ENCODE data around the gene KRT6A. TPM values are rescaled to one million over a fixed set of nuclear protein-coding genes. Genes with fewer than 3 reads are reported as not detected.

The KRT6A gene
- polyA plus RNA-seq, 1 donor (not counting 4 experiments of a cell fraction or from before 2014, with no cell fraction given) = 12,338 TPM

- dilution Hi-C loops (cut with MboI; ENCODE audit: extremely low pct_ligation_motif_present, low sequenced_read_pairs) = no loop called here
- no peaks in the 10 kb centered on the region for H3K27me3 ChIP-seq (ENCODE audit: control insufficient read depth, extremely low read depth, insufficient read depth, low read length)
- no peaks in the 10 kb centered on the region for H3K4me1 ChIP-seq (ENCODE audit: control insufficient read depth, extremely low read depth, insufficient read depth, low read length)
- H3K36me3 ChIP-seq (ENCODE audit: control insufficient read depth in 2 of 2, extremely low read depth in 1 of 2, insufficient read depth in 2 of 2, low read length in 2 of 2) = peaks cover 0 to 2% of the 10 kb centered on the region in 2 experiments
- TF ChIP-seq CTCF (optimal IDR thresholded peaks at IDR 0.05 in 1 of 3, IDR thresholded peaks at IDR 0.05 in 1 of 3, conservative IDR thresholded peaks at IDR 0.05 in 1 of 3; ENCODE audit: extremely low read depth in 1 of 3, insufficient read depth in 2 of 3, low read length in 3 of 3) (no peak), EZH2 (IDR thresholded peaks at IDR 0.05; ENCODE audit: low read length) (no peak)
- DNase-seq (ENCODE audit: low read depth, low spot score) (no peak), FAIRE-seq (no peak)
- no peaks in the 10 kb centered on the region for H3K9me3 ChIP-seq (ENCODE audit: control insufficient read depth, low read depth, low read length)
- no peak overlapping the region for H3K27ac ChIP-seq (ENCODE audit: control insufficient read depth, insufficient read depth, low read length)
- no peak overlapping the region for H2AFZ ChIP-seq (ENCODE audit: control insufficient read depth, low read length)
- no peak overlapping the region for H3K4me3 ChIP-seq (ENCODE audit: control insufficient read depth in 2 of 3, extremely low read depth in 1 of 3, insufficient read depth in 2 of 3, low read depth in 1 of 3, low read length in 3 of 3)
- H3K79me2 ChIP-seq (ENCODE audit: control insufficient read depth, insufficient read depth, low read length) = no peaks in the 10 kb centered on the region
- H3K9ac ChIP-seq (ENCODE audit: control insufficient read depth, extremely low read depth, insufficient read depth, low read length) = no peak overlapping the region
- H3K9me1 ChIP-seq (ENCODE audit: control insufficient read depth, extremely low read depth, insufficient read depth, low read length) = no peaks in the 10 kb centered on the region
- H3K4me2 ChIP-seq (ENCODE audit: control insufficient read depth, extremely low read depth, insufficient read depth, low read depth, low read length) = no peak overlapping the region
- H4K20me1 ChIP-seq (ENCODE audit: control insufficient read depth, extremely low read depth, insufficient read depth, low read length) = no peaks in the 10 kb centered on the region
Measured at GRCh38 chr12:52464897-52465296, 28.2 kb downstream of the KRT6A start.

GRCh38 chr12:52461693-52462092 is 31.4 kb downstream of the KRT6A start:
- Histone ChIP-seq H3K36me3 (ENCODE audit: control insufficient read depth in 2 of 2, extremely low read depth in 1 of 2, insufficient read depth in 2 of 2, low read length in 2 of 2) (no peaks in the 10 kb centered on the region), H2AFZ (ENCODE audit: control insufficient read depth, low read length) (no peak overlapping the region), H3K9ac (ENCODE audit: control insufficient read depth, extremely low read depth, insufficient read depth, low read length) (no peak overlapping the region), H4K20me1 (ENCODE audit: control insufficient read depth, extremely low read depth, insufficient read depth, low read length) (no peaks in the 10 kb centered on the region), H3K9me1 (ENCODE audit: control insufficient read depth, extremely low read depth, insufficient read depth, low read length) (no peaks in the 10 kb centered on the region), H3K27me3 (ENCODE audit: control insufficient read depth, extremely low read depth, insufficient read depth, low read length) (no peaks in the 10 kb centered on the region), H3K4me2 (ENCODE audit: control insufficient read depth, extremely low read depth, insufficient read depth, low read depth, low read length) (no peak overlapping the region), H3K9me3 (ENCODE audit: control insufficient read depth, low read depth, low read length) (no peaks in the 10 kb centered on the region), H3K4me1 (ENCODE audit: control insufficient read depth, extremely low read depth, insufficient read depth, low read length) (no peaks in the 10 kb centered on the region), H3K27ac (ENCODE audit: control insufficient read depth, insufficient read depth, low read length) (no peak overlapping the region), H3K79me2 (ENCODE audit: control insufficient read depth, insufficient read depth, low read length) (no peaks in the 10 kb centered on the region), H3K4me3 (ENCODE audit: control insufficient read depth in 2 of 3, extremely low read depth in 1 of 3, insufficient read depth in 2 of 3, low read depth in 1 of 3, low read length in 3 of 3) (no peak overlapping the region)
- dilution Hi-C loops (cut with MboI; ENCODE audit: extremely low pct_ligation_motif_present, low sequenced_read_pairs) = no loop called here
- no peak for DNase-seq (ENCODE audit: low read depth, low spot score)
- no peak for TF ChIP-seq CTCF (optimal IDR thresholded peaks at IDR 0.05 in 1 of 3, IDR thresholded peaks at IDR 0.05 in 1 of 3, conservative IDR thresholded peaks at IDR 0.05 in 1 of 3; ENCODE audit: extremely low read depth in 1 of 3, insufficient read depth in 2 of 3, low read length in 3 of 3)
- TF ChIP-seq EZH2 (IDR thresholded peaks at IDR 0.05; ENCODE audit: low read length) = no peak
- FAIRE-seq = peak; percentile 44

Measured in keratinocyte (primary cell).